ENCODE measurements around the gene MAG.

Gene MAG

GRCh38 chr19:35288906-35289305 is 3.1 kb upstream of the MAG start (continued):
- TF ChIP-seq ZNF8 (CRISPR knock-in tag; IDR thresholded peaks at IDR 0.05) (no peak), ZNF70 (CRISPR knock-in tag; IDR thresholded peaks at IDR 0.05) (no peak), PATZ1 (CRISPR knock-in tag; IDR thresholded peaks at IDR 0.05; ENCODE audit: borderline replicate concordance) (no peak), GLIS3 (CRISPR knock-in tag; IDR thresholded peaks at IDR 0.05) (no peak)

- TF ChIP-seq CSRNP3 (CRISPR knock-in tag; IDR thresholded peaks at IDR 0.05) (no peak), TOX (CRISPR knock-in tag; IDR thresholded peaks at IDR 0.05; ENCODE audit: borderline replicate concordance) (no peak), SNAI2 (CRISPR knock-in tag; IDR thresholded peaks at IDR 0.05) (no peak), ZFP30 (CRISPR knock-in tag; IDR thresholded peaks at IDR 0.05) (no peak), ESRRG (CRISPR knock-in tag; IDR thresholded peaks at IDR 0.05) (no peak), ISL1 (CRISPR knock-in tag; IDR thresholded peaks at IDR 0.05) (no peak), GLIS3 (CRISPR knock-in tag; IDR thresholded peaks at IDR 0.05) (no peak)
- ATAC-seq = no peak
These were observed 1.4 kb upstream of the MAG start for GRCh38 chr19:35290381-35291127.

- no peak for ATAC-seq
- TF ChIP-seq ZFP30 (CRISPR knock-in tag; IDR thresholded peaks at IDR 0.05) = no peak
- no peak for TF ChIP-seq TSHZ2 (CRISPR knock-in tag; IDR thresholded peaks at IDR 0.05)
- no peak for TF ChIP-seq GLIS3 (CRISPR knock-in tag; IDR thresholded peaks at IDR 0.05)
- no peak for TF ChIP-seq CSDC2 (CRISPR knock-in tag; IDR thresholded peaks at IDR 0.05)
- TF ChIP-seq TOX (CRISPR knock-in tag; IDR thresholded peaks at IDR 0.05; ENCODE audit: borderline replicate concordance) = no peak
- TF ChIP-seq PATZ1 (CRISPR knock-in tag; IDR thresholded peaks at IDR 0.05; ENCODE audit: borderline replicate concordance) = no peak
These were observed 702 bp upstream of the MAG start for GRCh38 chr19:35291259-35291658.

GRCh38 chr19:35292421-35293362 is 731 bp downstream of the MAG start:
- no peak; the same call in 2 of the 3 replicates for ATAC-seq
- no peak for TF ChIP-seq POU6F1 (CRISPR knock-in tag; IDR thresholded peaks at IDR 0.05; ENCODE audit: borderline replicate concordance, low read depth)
- TF ChIP-seq ZNF8 (CRISPR knock-in tag; IDR thresholded peaks at IDR 0.05) = no peak
- no peak for TF ChIP-seq BACH2 (CRISPR knock-in tag; IDR thresholded peaks at IDR 0.05; ENCODE audit: borderline replicate concordance)
- TF ChIP-seq PPARA (CRISPR knock-in tag; IDR thresholded peaks at IDR 0.05; ENCODE audit: borderline replicate concordance) = no peak
- no peak for TF ChIP-seq RARB (CRISPR knock-in tag; IDR thresholded peaks at IDR 0.05)
- TF ChIP-seq ZFP30 (CRISPR knock-in tag; IDR thresholded peaks at IDR 0.05) = no peak
- TF ChIP-seq CSDC2 (CRISPR knock-in tag; IDR thresholded peaks at IDR 0.05) = no peak
- TF ChIP-seq CSRNP3 (CRISPR knock-in tag; IDR thresholded peaks at IDR 0.05) = no peak
- TF ChIP-seq ZC3H10 (CRISPR knock-in tag; IDR thresholded peaks at IDR 0.05) = no peak
- no peak for TF ChIP-seq PATZ1 (CRISPR knock-in tag; IDR thresholded peaks at IDR 0.05; ENCODE audit: borderline replicate concordance)
- no peak for TF ChIP-seq ZNF70 (CRISPR knock-in tag; IDR thresholded peaks at IDR 0.05)
- no peak for TF ChIP-seq ZFP3 (CRISPR knock-in tag; IDR thresholded peaks at IDR 0.05)
- no peak for TF ChIP-seq ESRRG (CRISPR knock-in tag; IDR thresholded peaks at IDR 0.05)
- no peak for TF ChIP-seq ZNF565 (CRISPR knock-in tag; conservative IDR thresholded peaks at IDR 0.05; ENCODE audit: low read depth)

Measured in SK-N-SH treated with all-trans-retinoic acid at 6 μM for 48 hours (cell line).